Muscle of leg (tissue), 11 donors: Measurements from ENCODE around the gene FBXL16. TPM values are rescaled to one million over a fixed set of nuclear protein-coding genes. Genes with fewer than 3 reads are reported as not detected.
A peak's percentile ranks its signal among the peaks of the same experiment; 100 is the strongest.
"Not testable (repeated sequence)": the region's sequence is repeated elsewhere in the genome, so short reads cannot be mapped to it uniquely, and the experiment has no call there.

Source experiments
- DNase-seq: peaks from one replicate; pipeline ENCODE4 v3.0.0; 2013
- H3K27ac ChIP-seq: one replicate; pipeline ENCODE4 v1.5.1; 2013; ENCODE audit warnings: mild to moderate bottlenecking, low read length, control low read depth
- H3K27me3 ChIP-seq: one replicate; pipeline ENCODE4 v1.6.1; 2013; ENCODE audit warnings: low read length; ENCODE audit not compliant: control insufficient read depth, insufficient read depth
- H3K36me3 ChIP-seq: one replicate; pipeline ENCODE4 v1.6.1; 2013; ENCODE audit warnings: low read length; ENCODE audit not compliant: control insufficient read depth, insufficient read depth
- H3K4me1 ChIP-seq: one replicate; pipeline ENCODE4 v1.6.1; 2013; ENCODE audit warnings: low read length; ENCODE audit not compliant: control insufficient read depth, insufficient read depth
- H3K4me3 ChIP-seq: one replicate; pipeline ENCODE4 v1.5.1; 2013; ENCODE audit warnings: low read length, control low read depth
- H3K9me3 ChIP-seq: replicated peaks from 2 replicates; pipeline ENCODE4 v1.6.1; 2013; ENCODE audit warnings: low read depth, low read length; ENCODE audit not compliant: control insufficient read depth
- WGBS: methylation state at CpG from one replicate; pipeline ENCODE4 v1.1.5; 2013; ENCODE audit warnings: missing lambda C conversion rate; ENCODE audit not compliant: insufficient coverage; 5-methylcytosine and 5-hydroxymethylcytosine counted together
- polyA plus RNA-seq, 8 donors: library from polyadenylated mRNA; unstranded; fragments of 120-200 nt; gene quantifications; one replicate each; pipeline versions ENCODE4 v1.2.1 to v1.2.3, GENCODE V29; 2013; ENCODE audit warnings: inconsistent platforms in 1 of 8, low replicate concordance in 1 of 8; ENCODE audit not compliant: insufficient read length in 8 of 8, insufficient read depth in 1 of 8
- total RNA-seq: library from RNA; stranded (reverse); fragments of 120-200 nt; gene quantifications from one replicate; pipeline ENCODE4 v1.2.4, GENCODE V29; 2013

FBXL16 gene
- total and polyA plus RNA-seq, 9 donors, result 0.18 to 0.87 (median 0.42) TPM; not detected in 1

DNA sequence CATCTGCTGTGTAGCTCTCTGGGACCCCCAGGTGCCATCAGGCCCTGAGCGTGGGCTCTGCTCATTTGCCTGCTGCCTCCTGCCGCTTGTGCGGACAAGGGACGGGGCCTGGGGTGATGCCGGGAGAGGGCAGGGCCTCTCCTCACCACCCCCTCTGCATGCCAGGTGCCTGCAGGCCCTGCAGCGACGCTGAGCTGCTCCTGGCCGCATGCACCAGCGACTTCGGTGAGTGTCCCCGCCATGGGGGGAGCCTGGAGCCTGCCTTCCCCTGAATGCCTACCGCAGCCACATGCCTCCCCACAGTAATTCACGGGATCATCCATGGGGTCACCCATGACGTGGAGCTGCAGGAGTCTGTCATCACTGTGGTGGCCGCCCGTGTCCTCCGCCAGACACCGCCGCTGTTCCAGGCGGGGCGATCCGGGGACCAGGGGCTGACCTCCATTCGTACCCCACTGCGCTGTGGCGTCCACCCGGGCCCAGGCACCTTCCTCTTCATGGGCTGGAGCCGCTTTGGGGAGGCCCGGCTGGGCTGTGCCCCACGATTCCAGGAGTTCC lies 11.2 kb upstream of the FBXL16 start:
- Histone ChIP-seq H3K36me3 (no peaks in the 10 kb centered on the region), H3K9me3 (no peaks in the 10 kb centered on the region), H3K27me3 (peaks cover 23% of the 10 kb centered on the region), H3K27ac (no peak overlapping the region), H3K4me3 (no peak overlapping the region), H3K4me1 (peaks cover 61% of the 10 kb centered on the region)
- WGBS, result 81% methylated on average over 28 of the region's 29 CpGs
- DNase-seq, result no peak

DNA sequence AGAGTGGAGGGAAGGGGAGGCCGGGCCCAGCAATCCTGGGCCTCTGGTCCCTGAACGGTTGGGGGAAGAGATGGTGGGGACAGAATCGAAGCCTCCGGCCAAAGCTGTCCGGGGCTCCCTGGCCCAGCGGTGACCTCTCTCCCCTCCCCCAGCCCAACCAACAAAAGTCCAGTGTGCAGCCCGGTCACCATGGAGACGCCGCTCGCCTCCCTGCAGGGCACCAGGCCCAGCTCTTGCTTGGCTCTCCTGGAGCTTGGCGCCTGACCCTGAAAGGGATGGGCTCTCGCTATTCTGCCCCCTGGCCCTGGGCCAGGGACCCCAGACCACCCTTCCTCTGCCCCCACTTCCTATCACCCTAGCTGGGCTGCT lies 10.6 kb upstream of the FBXL16 start:
- H3K4me1 ChIP-seq, result peaks cover 62% of the 10 kb centered on the region
- WGBS, result 13% methylated on average over 7 of the region's 12 CpGs

DNA sequence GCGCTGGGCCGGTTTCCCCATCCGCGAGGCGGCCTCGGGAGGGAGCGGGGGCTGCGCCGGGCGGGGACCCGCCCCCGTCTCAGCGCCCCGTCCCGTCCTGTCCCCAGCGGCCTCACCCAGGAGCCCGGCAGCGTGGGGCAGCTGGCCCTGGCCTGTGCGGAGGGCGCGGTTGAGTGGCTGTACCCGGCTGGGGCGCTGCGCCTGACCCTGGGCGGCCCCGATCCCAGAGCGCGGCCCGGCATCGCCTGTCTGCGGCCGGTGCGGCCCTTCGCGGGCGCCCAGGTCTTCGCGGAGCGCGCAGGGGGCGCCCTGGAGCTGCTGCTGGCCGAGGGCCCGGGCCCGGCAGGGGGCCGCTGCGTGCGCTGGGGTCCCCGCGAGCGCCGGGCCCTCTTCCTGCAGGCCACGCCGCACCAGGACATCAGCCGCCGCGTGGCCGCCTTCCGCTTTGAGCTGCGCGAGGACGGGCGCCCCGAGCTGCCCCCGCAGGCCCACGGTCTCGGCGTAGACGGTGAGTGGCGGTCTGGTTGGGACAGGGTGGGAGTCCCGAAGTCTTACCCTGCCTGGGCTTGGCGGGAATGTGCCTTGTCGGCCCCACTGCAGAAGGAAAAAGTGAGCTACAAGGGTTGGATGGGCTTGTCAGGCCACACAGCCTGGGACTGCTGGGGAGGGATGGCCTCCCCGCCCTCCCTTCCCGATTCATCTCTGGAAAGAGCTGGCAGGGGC lies 10.0 kb upstream of the FBXL16 start:
- H3K4me1 ChIP-seq, result peaks cover 66% of the 10 kb centered on the region
- H3K36me3 ChIP-seq, result no peaks in the 10 kb centered on the region
- H3K27me3 ChIP-seq, result peaks cover 31% of the 10 kb centered on the region
- no peaks in the 10 kb centered on the region for H3K9me3 ChIP-seq
- H3K4me3 ChIP-seq, result peak overlapping the region; percentile 44
- WGBS, result under 1% methylated on average over 70 of the region's 74 CpGs
- peak; percentile 49 for DNase-seq
- no peak overlapping the region for H3K27ac ChIP-seq

More for the DNA sequence above, 10.6 kb upstream of the FBXL16 start:
- Histone ChIP-seq H3K9me3 (no peaks in the 10 kb centered on the region), H3K36me3 (no peaks in the 10 kb centered on the region), H3K27ac (no peak overlapping the region), H3K27me3 (peaks cover 26% of the 10 kb centered on the region), H3K4me3 (peak overlapping the region; percentile 37)
- DNase-seq, result peak; percentile 49

DNA sequence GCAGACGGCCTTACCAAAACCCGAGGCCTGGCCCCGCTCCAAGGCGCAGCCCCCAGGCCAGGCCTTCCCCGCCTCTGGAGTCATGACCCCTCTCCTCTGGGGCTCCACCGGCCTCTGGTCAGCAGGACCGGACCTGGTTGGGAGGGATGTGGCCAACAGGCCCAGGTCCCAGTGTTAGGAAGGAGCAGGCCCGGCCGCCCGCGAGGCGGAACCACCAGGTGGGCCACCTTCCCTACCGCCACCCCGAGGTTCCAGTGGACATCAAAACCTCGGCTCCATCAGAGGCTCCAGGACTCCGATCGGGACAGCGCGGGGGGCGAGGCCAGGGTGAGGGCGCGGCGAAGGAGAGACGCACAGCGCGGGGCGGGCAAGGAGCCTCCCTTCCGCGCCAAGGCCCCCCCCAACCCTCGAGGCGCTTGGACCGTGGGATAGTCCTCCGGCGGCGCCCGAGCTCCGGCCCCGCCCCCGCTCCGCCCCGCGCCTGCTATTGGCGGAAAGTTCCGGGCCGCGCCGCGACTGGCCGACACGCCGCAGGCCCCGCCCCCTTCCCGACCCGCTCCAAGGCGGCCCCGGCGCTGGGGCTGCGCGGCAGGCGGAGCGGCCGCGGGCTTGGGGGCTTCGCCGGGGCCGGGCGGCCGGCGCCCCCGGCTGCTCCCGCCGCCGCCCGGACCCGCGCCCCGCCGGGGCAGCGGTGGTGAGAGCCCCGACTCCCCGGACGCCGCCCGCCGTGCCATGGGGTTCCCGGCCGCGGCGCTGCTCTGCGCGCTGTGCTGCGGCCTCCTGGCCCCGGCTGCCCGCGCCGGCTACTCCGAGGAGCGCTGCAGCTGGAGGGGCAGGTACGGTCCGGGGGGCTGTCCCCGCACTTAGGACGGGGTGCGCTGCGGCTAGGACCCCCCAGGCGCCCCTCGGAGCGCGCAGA lies 9.2 kb upstream of the FBXL16 start, which contains the start of gene METRN:
METRN (plus strand) TSS at position 561 of the 919 bp plus-strand sequence; CDS start at position 733, 172 bp downstream.
- H3K27me3 ChIP-seq, result peaks cover 39% of the 10 kb centered on the region
- peak; percentile 96 for DNase-seq
- H3K36me3 ChIP-seq, result no peaks in the 10 kb centered on the region
- H3K4me3 ChIP-seq, result peak within 1 kb of the TSS; percentile 44
- WGBS, result 4% methylated on average over 102 of the region's 108 CpGs
- no peaks in the 10 kb centered on the region for H3K9me3 ChIP-seq
- no peak within 1 kb of the TSS for H3K27ac ChIP-seq
- peaks cover 66% of the 10 kb centered on the region for H3K4me1 ChIP-seq

DNA sequence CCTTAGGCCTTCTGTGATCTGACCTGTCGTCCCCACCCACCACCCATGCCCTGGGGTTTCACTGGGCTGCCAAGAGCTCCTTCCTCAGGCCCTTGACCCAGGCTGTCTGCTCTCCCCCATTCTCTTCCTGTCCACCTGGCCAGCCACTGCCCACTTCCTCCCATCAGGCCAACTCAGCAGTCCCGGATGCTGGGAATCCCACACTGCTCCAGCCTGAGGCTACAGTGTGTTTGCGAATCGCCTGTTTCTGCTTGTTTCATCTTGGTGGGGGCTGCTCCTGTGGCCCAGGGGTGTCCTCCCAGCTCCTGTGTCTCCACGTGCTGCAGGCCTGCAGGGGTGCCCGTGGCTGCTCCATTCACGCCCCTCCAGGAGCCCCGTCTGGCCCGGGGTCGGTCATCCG lies 8.5 kb upstream of the FBXL16 start:
- Histone ChIP-seq H3K36me3 (no peaks in the 10 kb centered on the region), H3K9me3 (no peaks in the 10 kb centered on the region), H3K4me1 (peaks cover 64% of the 10 kb centered on the region), H3K4me3 (no peak overlapping the region), H3K27me3 (peaks cover 46% of the 10 kb centered on the region), H3K27ac (no peak overlapping the region)
- no peak for DNase-seq
- WGBS, result 66% methylated on average over 8 of the region's 11 CpGs

DNA sequence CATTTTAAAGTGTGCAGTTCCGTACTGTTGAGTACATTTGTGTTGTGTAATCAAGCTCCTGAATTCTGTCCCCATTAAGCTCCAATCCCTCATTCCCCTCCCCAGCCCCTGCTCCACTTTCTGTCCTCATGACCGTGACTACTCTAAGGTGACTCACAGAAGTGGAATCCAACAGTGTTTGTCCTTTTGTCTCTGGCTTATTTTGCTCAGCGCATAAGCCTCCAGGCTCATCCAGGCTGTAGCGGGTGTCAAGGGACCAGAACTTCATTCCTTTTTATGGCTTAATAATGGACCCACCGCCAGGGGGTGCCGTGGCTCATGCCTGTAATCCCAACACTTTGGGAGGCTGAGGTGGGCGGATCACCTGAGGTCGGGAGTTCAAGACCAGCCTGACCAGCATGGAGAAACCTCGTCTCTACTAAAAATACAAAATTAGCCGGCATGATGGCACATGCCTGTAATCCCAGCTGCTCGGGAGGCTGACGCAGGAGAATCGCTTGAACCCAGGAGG lies 7.2 kb upstream of the FBXL16 start:
- not testable (repeated sequence) for DNase-seq, H3K36me3 ChIP-seq, H3K27ac ChIP-seq, H3K4me3 ChIP-seq, H3K9me3 ChIP-seq
- H3K27me3 ChIP-seq, result peaks cover 59% of the 10 kb centered on the region
- peaks cover 51% of the 10 kb centered on the region for H3K4me1 ChIP-seq
- 30% methylated on average over 3 of the region's 13 CpGs for WGBS

DNA sequence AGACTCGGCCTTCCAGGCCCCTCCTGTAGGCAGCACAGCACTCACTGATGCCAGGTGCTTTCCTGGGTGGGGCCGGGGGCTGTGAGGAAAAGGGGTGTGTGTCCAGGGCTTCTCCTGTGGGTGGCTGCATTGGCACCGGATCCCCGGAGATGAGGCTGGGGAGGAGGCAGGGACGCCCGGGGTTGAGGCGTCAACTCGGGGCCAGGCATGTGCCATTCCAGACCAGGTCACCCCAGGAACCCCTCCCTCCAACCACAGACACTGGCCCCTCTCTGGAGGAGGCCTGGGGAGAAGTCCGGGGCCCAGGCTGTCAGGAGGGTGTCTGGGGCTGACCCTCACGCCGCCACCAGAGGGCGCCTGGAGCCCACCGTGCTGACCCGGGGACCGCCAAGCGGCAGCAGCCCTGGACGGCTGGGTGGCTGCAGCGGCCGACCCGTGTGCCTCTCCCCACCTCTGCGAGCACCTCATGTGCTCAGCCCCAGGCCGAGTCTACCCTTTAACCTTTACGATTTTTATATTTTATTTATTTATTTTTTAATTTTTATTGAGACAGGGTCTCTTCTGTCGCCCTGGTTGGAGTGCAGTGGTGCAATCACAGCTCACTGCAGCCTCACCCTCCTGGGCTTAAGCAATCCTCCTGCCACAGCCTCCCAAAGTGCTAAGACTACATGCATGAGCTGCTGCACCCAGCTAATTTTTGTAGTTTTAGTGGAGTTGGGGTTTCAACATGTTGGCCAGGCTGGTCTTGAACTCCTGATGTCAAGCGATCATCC lies 6.1 kb upstream of the FBXL16 start:
- DNase-seq, result peak; percentile 71
- no peaks in the 10 kb centered on the region for H3K9me3 ChIP-seq
- peaks cover 46% of the 10 kb centered on the region for H3K4me1 ChIP-seq
- no peak overlapping the region for H3K4me3 ChIP-seq
- no peak overlapping the region for H3K27ac ChIP-seq
- H3K27me3 ChIP-seq, result peaks cover 68% of the 10 kb centered on the region
- WGBS, result 12% methylated on average over 12 of the region's 25 CpGs
- H3K36me3 ChIP-seq, result no peaks in the 10 kb centered on the region

DNA sequence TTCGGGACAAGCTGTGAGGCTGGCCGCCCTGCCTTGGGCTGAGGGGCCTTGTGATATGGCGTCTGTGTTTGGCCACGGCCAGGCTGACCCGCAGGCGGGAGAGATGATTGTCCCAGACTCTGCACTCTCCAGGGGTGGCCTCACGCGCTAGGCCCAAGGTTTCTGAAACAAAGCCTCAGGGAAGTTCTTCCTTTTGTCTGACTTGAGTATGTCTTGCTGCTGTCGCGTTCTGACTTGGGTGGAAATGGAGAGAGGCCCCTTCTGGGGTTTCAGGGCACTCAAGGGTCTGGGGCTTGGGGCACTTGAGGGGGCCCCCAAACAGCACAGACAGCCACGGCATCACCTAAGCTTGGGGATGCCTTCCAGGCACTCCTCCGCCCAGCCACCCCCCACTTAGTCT lies 5.5 kb upstream of the FBXL16 start:
- Histone ChIP-seq H3K4me3 (no peak overlapping the region), H3K9me3 (no peaks in the 10 kb centered on the region), H3K36me3 (no peaks in the 10 kb centered on the region), H3K4me1 (peaks cover 44% of the 10 kb centered on the region), H3K27ac (no peak overlapping the region), H3K27me3 (peaks cover 68% of the 10 kb centered on the region)
- DNase-seq, result no peak
- WGBS, result 71% methylated on average over 11 of the region's 12 CpGs

DNA sequence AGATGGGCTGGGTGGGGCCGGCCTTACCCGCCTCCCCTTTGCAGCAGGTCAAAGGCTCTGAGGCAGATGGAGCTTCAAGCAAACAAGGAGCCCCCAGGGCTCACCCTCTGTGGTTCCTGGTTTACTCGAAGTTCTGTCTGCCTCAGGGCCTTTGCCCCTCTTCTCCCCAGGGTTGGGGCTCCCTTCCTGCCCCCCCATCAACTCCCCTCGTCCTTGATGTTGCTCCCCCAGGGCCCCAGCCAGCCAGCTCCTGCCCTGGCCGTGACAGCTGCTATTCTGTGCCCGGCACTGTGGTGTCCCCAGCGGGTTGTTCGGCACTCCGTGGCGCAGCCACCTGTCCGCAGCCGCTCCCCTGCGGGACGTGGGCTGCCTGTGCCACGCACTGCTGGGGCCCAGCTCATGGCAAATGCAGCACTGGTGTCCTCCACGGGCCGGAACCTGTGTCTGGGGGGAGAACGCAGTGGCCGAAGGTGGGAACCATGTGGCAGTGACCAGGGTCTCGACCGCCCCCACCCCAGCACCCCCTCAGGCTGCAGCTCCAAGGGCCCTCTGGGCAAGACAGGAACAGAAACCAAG lies 5.0 kb upstream of the FBXL16 start:
- Histone ChIP-seq H3K9me3 (no peaks in the 10 kb centered on the region), H3K27me3 (peaks cover 66% of the 10 kb centered on the region), H3K27ac (no peak overlapping the region), H3K36me3 (no peaks in the 10 kb centered on the region), H3K4me1 (peaks cover 41% of the 10 kb centered on the region), H3K4me3 (no peak overlapping the region)
- WGBS, result 66% methylated on average over 19 of the region's 21 CpGs
- DNase-seq, result no peak
